Activated CD4-positive, alpha-beta T cell treated with anti-CD3 and anti-CD28 coated beads, Interleukin-2, amount 10 ng/mL, durations not matched to agents 7 days and 5 days (primary cell): ENCODE measurements around the gene UGT1A4. TPM values are rescaled to one million over a fixed set of nuclear protein-coding genes. Genes with fewer than 3 reads are reported as not detected.
"Not testable (repeated sequence)": the region's sequence is repeated elsewhere in the genome, so short reads cannot be mapped to it uniquely, and the experiment has no call there.

Experiments
- CTCF ChIA-PET: fragments of 350-600 bp; sonication (Branson Sonifier 250); formaldehyde crosslinking; loops from one replicate; lab custom pipeline; 2021; ENCODE audit warnings: antibody characterized with exemption; lab: Charles Lee
- POLR2A ChIA-PET: fragments of 350-600 bp; sonication (Branson Sonifier 250); formaldehyde crosslinking; loops from one replicate; lab custom pipeline; 2021; ENCODE audit warnings: antibody characterized with exemption; lab: Charles Lee
- DNase-seq: peaks from one replicate; pipeline ENCODE4 v3.0.0-alpha.2; 2020
- H3K27ac Mint-ChIP-seq: one replicate; pipeline ENCODE4 v1.8.0; 2021; ENCODE audit warnings: mild to moderate bottlenecking, moderate library complexity, mixed read lengths
- H3K27me3 Mint-ChIP-seq: one replicate; pipeline ENCODE4 v1.8.0; 2021; ENCODE audit warnings: mixed read lengths
- H3K36me3 Mint-ChIP-seq: one replicate; pipeline ENCODE4 v1.8.0; 2021; ENCODE audit warnings: low read depth, mixed read lengths
- H3K4me1 Mint-ChIP-seq: one replicate; pipeline ENCODE4 v1.8.0; 2021; ENCODE audit warnings: mixed read lengths
- H3K4me3 Mint-ChIP-seq: one replicate; pipeline ENCODE4 v1.8.0; 2021; ENCODE audit warnings: mild to moderate bottlenecking, moderate library complexity, mixed read lengths
- H3K9me3 Mint-ChIP-seq: one replicate; pipeline ENCODE4 v1.8.0; 2021; ENCODE audit warnings: mixed read lengths
- total RNA-seq, 2 experiments: library from RNA; stranded (reverse); gene quantifications; one replicate each; pipeline ENCODE4 v1.2.3, GENCODE V29; 2021

Gene UGT1A4
- total RNA-seq, 2 experiments from 2014 or later, result not detected

- POLR2A ChIA-PET, result no interaction called here
- Mint-ChIP-seq H3K4me3 (no peak overlapping the region), H3K36me3 (no peaks in the 10 kb centered on the region), H3K27me3 (peaks cover 6% of the 10 kb centered on the region), H3K27ac (no peak overlapping the region), H3K4me1 (no peaks in the 10 kb centered on the region), H3K9me3 (no peaks in the 10 kb centered on the region)
- DNase-seq, result no peak
- CTCF ChIA-PET, result no interaction called here
These were observed 29.5 kb upstream of the UGT1A4 start for GRCh38 chr2:233689031-233689430.

- POLR2A ChIA-PET, result no interaction called here
- H3K4me3 Mint-ChIP-seq, result no peak overlapping the region
- H3K27ac Mint-ChIP-seq, result no peak overlapping the region
- no peak for DNase-seq
- CTCF ChIA-PET, result no interaction called here
- no peaks in the 10 kb centered on the region for H3K4me1 Mint-ChIP-seq
- H3K27me3 Mint-ChIP-seq, result peaks cover 6% of the 10 kb centered on the region
- no peaks in the 10 kb centered on the region for H3K9me3 Mint-ChIP-seq
- H3K36me3 Mint-ChIP-seq, result no peaks in the 10 kb centered on the region
These were observed 29.0 kb upstream of the UGT1A4 start for GRCh38 chr2:233689501-233689900.

- CTCF ChIA-PET, result no interaction called here
- H3K36me3 Mint-ChIP-seq, result no peaks in the 10 kb centered on the region
- no peaks in the 10 kb centered on the region for H3K9me3 Mint-ChIP-seq
- H3K27ac Mint-ChIP-seq, result no peak overlapping the region
- H3K27me3 Mint-ChIP-seq, result peaks cover 4% of the 10 kb centered on the region
- no peak overlapping the region for H3K4me3 Mint-ChIP-seq
- no peak for DNase-seq
- H3K4me1 Mint-ChIP-seq, result no peaks in the 10 kb centered on the region
- POLR2A ChIA-PET, result no interaction called here
These were observed 28.1 kb upstream of the UGT1A4 start for GRCh38 chr2:233690444-233690843.

GRCh38 chr2:233691443-233692433 lies 26.8 kb upstream of the UGT1A4 start:
- Mint-ChIP-seq H3K36me3 (no peaks in the 10 kb centered on the region), H3K9me3 (no peaks in the 10 kb centered on the region), H3K27me3 (peaks cover 9% of the 10 kb centered on the region), H3K4me1 (no peaks in the 10 kb centered on the region), H3K27ac (no peak overlapping the region), H3K4me3 (no peak overlapping the region)
- DNase-seq, result no peak
- CTCF ChIA-PET, result interaction anchor here (0.9 kb wide), 1 partner anchor 39 kb away, joined by 3 read pairs; no protein-coding TSS in a partner anchor
- POLR2A ChIA-PET, result no interaction called here

- no peak within 1 kb of the TSS for H3K4me3 Mint-ChIP-seq
- no peak for DNase-seq
- peaks cover 15% of the 10 kb centered on the region for H3K27me3 Mint-ChIP-seq
- CTCF ChIA-PET, result no interaction called here
- POLR2A ChIA-PET, result no interaction called here
- H3K9me3 Mint-ChIP-seq, result no peaks in the 10 kb centered on the region
- H3K27ac Mint-ChIP-seq, result no peak within 1 kb of the TSS
- no peaks in the 10 kb centered on the region for H3K36me3 Mint-ChIP-seq
- H3K4me1 Mint-ChIP-seq, result no peaks in the 10 kb centered on the region
These were observed 25.9 kb upstream of the UGT1A4 start, which contains the start of gene UGT1A6 for GRCh38 chr2:233692648-233693047. Gene UGT1A6, plus strand, starts transcription at chr2:233692890. Its CDS starts 115 bp downstream, at chr2:233693005.

- POLR2A ChIA-PET, result no interaction called here
- DNase-seq, result no peak
- Mint-ChIP-seq H3K4me1 (no peaks in the 10 kb centered on the region), H3K4me3 (no peak overlapping the region), H3K36me3 (no peaks in the 10 kb centered on the region), H3K27ac (no peak overlapping the region), H3K27me3 (peaks cover 14% of the 10 kb centered on the region), H3K9me3 (no peaks in the 10 kb centered on the region)
- CTCF ChIA-PET, result no interaction called here
These were observed 24.6 kb upstream of the UGT1A4 start for GRCh38 chr2:233693963-233694362.

- H3K4me3 Mint-ChIP-seq, result no peak overlapping the region
- no peaks in the 10 kb centered on the region for H3K9me3 Mint-ChIP-seq
- no peak overlapping the region for H3K27ac Mint-ChIP-seq
- H3K4me1 Mint-ChIP-seq, result no peaks in the 10 kb centered on the region
- ChIA-PET CTCF (no interaction called here), POLR2A (no interaction called here)
- H3K36me3 Mint-ChIP-seq, result no peaks in the 10 kb centered on the region
- no peak for DNase-seq
- H3K27me3 Mint-ChIP-seq, result peaks cover 28% of the 10 kb centered on the region
These were observed 19.8 kb upstream of the UGT1A4 start for GRCh38 chr2:233698740-233699139.

- Mint-ChIP-seq H3K9me3 (no peaks in the 10 kb centered on the region), H3K36me3 (no peaks in the 10 kb centered on the region), H3K4me1 (no peaks in the 10 kb centered on the region), H3K27me3 (peaks cover 30% of the 10 kb centered on the region), H3K27ac (no peak overlapping the region), H3K4me3 (no peak overlapping the region)
- DNase-seq, result no peak
- POLR2A ChIA-PET, result no interaction called here
- CTCF ChIA-PET, result interaction anchor here (1.0 kb wide), 1 partner anchor 12 kb away, joined by 3 read pairs; no protein-coding TSS in a partner anchor
These were observed 19.0 kb upstream of the UGT1A4 start for GRCh38 chr2:233699424-233700027.

GRCh38 chr2:233700028-233700635 lies 18.4 kb upstream of the UGT1A4 start:
- POLR2A ChIA-PET, result no interaction called here
- Mint-ChIP-seq H3K36me3 (no peaks in the 10 kb centered on the region), H3K27ac (no peak overlapping the region), H3K9me3 (no peaks in the 10 kb centered on the region), H3K4me3 (no peak overlapping the region), H3K4me1 (no peaks in the 10 kb centered on the region), H3K27me3 (peaks cover 30% of the 10 kb centered on the region)
- CTCF ChIA-PET, result interaction anchor here (1.0 kb wide), 1 partner anchor 13 kb away, joined by 3 read pairs; no protein-coding TSS in a partner anchor
- no peak for DNase-seq

GRCh38 chr2:233700842-233701241 lies 17.7 kb upstream of the UGT1A4 start:
- DNase-seq, H3K27ac Mint-ChIP-seq, POLR2A ChIA-PET, H3K4me3 Mint-ChIP-seq, H3K36me3 Mint-ChIP-seq, H3K4me1 Mint-ChIP-seq, H3K9me3 Mint-ChIP-seq: not testable (repeated sequence)
- peaks cover 30% of the 10 kb centered on the region for H3K27me3 Mint-ChIP-seq
- CTCF ChIA-PET, result interaction anchor here (1.0 kb wide), 1 partner anchor 13 kb away, joined by 3 read pairs; no protein-coding TSS in a partner anchor

- H3K27me3 Mint-ChIP-seq, result peaks cover 23% of the 10 kb centered on the region
- ChIA-PET POLR2A (no interaction called here), CTCF (no interaction called here)
- no peaks in the 10 kb centered on the region for H3K36me3 Mint-ChIP-seq
- no peaks in the 10 kb centered on the region for H3K4me1 Mint-ChIP-seq
- no peak overlapping the region for H3K27ac Mint-ChIP-seq
- no peaks in the 10 kb centered on the region for H3K9me3 Mint-ChIP-seq
- no peak overlapping the region for H3K4me3 Mint-ChIP-seq
- no peak for DNase-seq
These were observed 16.3 kb upstream of the UGT1A4 start for GRCh38 chr2:233702238-233702637.

- no peaks in the 10 kb centered on the region for H3K36me3 Mint-ChIP-seq
- DNase-seq, result no peak
- no peaks in the 10 kb centered on the region for H3K9me3 Mint-ChIP-seq
- no peak overlapping the region for H3K4me3 Mint-ChIP-seq
- H3K4me1 Mint-ChIP-seq, result no peaks in the 10 kb centered on the region
- H3K27ac Mint-ChIP-seq, result no peak overlapping the region
- ChIA-PET CTCF (no interaction called here), POLR2A (no interaction called here)
- peaks cover 31% of the 10 kb centered on the region for H3K27me3 Mint-ChIP-seq
These were observed 12.5 kb upstream of the UGT1A4 start for GRCh38 chr2:233705911-233706506.
